Limb (tissue), 2 donors: ENCODE results near the gene PBX2.
"Not testable (repeated sequence)": the region's sequence is repeated elsewhere in the genome, so short reads cannot be mapped to it uniquely, and the experiment has no call there.

Experiments used
- DNase-seq, 2 donors: peaks; one replicate each; pipeline ENCODE4 v3.0.0-alpha.2; 2016; ENCODE audit errors: extremely low spot score in 2 of 2

The PBX2 gene

GRCh38 chr6:32203426-32204267 is 13.6 kb upstream of the PBX2 start:
- no peak for DNase-seq

GRCh38 chr6:32202186-32202585 is 12.2 kb upstream of the PBX2 start:
- DNase-seq = no peak

GRCh38 chr6:32200711-32201475 is 10.9 kb upstream of the PBX2 start:
- no peak for DNase-seq

GRCh38 chr6:32198866-32199265 is 8.9 kb upstream of the PBX2 start:
- no peak for DNase-seq

GRCh38 chr6:32198345-32198696 is 8.3 kb upstream of the PBX2 start:
- DNase-seq = no peak

GRCh38 chr6:32196682-32197616 is 6.9 kb upstream of the PBX2 start:
- DNase-seq = peak in 1 of 2 donors; percentile 67

GRCh38 chr6:32195902-32196681 is 6.1 kb upstream of the PBX2 start:
- peak; percentile 88 to 96 for DNase-seq

- peak; percentile 100 for DNase-seq
These were observed 5.6 kb upstream of the PBX2 start for GRCh38 chr6:32195652-32195901.

- DNase-seq = peak; percentile 45 to 66
These were observed 5.0 kb upstream of the PBX2 start for GRCh38 chr6:32194825-32195651.

- no peak for DNase-seq
These were observed 4.4 kb upstream of the PBX2 start for GRCh38 chr6:32194388-32194787.

GRCh38 chr6:32193096-32193495 is 3.1 kb upstream of the PBX2 start:
- DNase-seq = not testable (repeated sequence)

- peak in 1 of 2 donors; percentile 12 for DNase-seq
These were observed 2.6 kb upstream of the PBX2 start, which contains the start of gene GPSM3 for GRCh38 chr6:32192608-32193039. Gene GPSM3, minus strand, starts transcription at chr6:32192643. Its CDS starts 130 bp downstream, at chr6:32192513.

- no peak for DNase-seq
These were observed 1.9 kb upstream of the PBX2 start for GRCh38 chr6:32191696-32192607.

- peak in 1 of 2 donors; percentile 7 for DNase-seq
These were observed 1.1 kb upstream of the PBX2 start for GRCh38 chr6:32190911-32191677.

- DNase-seq = peak in 1 of 2 donors; percentile 18
These were observed 304 bp downstream of the PBX2 start for GRCh38 chr6:32189742-32190053.

- DNase-seq = peak in 1 of 2 donors; percentile 62
These were observed 797 bp downstream of the PBX2 start for GRCh38 chr6:32189069-32189741.

- DNase-seq = no peak
These were observed 1.5 kb downstream of the PBX2 start for GRCh38 chr6:32188381-32189068.
